Astrocyte of the cerebellum (primary cell): ENCODE results near the gene TMBIM1.

Source experiments
- DNase-seq: peaks from one replicate; pipeline ENCODE4 v3.0.0-alpha.2; 2011; ENCODE audit warnings: low read depth
- H3K4me3 ChIP-seq: 2 replicates; pipeline ENCODE4 v1.5.1; 2011; ENCODE audit warnings: mild to moderate bottlenecking, low read depth, low read length, moderate library complexity
- CTCF ChIP-seq: IDR thresholded peaks from 2 replicates; pipeline ENCODE4 v1.5.1; 2012; ENCODE audit warnings: low read length, low read depth, moderate library complexity, mild to moderate bottlenecking; ENCODE audit errors: missing control alignments
- in situ Hi-C: cut with HindIII; loops from 2 replicates; pipeline ENCODE4 v1.10.0; 2017; ENCODE audit warnings: low sequenced_read_pairs

TMBIM1 gene

DNA sequence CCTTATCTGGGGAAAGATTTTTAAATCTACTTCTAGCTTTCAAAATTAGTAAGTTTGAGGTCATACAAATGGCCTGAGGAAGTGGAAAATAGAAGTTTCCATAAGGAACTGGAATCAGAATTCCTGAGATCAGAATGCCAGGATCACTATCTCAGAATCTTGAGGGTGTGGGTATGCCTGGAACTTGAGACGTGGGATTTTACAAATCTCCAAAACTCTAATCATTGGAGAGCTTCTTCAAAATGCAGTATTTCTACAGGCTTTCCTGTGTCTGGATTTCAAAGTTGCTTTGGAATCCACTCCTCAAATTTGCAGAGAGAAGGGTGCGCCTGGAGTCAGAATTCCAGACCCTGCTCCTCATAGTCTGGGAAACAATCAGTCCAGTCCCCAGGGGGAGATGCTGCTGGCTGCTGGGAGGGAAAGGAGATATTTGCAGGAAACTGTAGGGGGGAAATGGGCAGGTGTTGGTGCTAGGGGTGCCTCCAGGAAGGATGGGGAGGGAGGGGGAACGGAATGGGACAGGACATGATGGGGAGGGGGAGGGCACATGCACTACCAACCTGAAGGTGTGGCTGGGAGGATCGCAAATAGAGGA, 33.4 kb upstream of the TMBIM1 start:
- TF ChIP-seq CTCF, result no peak
- in situ Hi-C loops, result no loop called here
- no peak overlapping the region for H3K4me3 ChIP-seq
- no peak for DNase-seq

DNA sequence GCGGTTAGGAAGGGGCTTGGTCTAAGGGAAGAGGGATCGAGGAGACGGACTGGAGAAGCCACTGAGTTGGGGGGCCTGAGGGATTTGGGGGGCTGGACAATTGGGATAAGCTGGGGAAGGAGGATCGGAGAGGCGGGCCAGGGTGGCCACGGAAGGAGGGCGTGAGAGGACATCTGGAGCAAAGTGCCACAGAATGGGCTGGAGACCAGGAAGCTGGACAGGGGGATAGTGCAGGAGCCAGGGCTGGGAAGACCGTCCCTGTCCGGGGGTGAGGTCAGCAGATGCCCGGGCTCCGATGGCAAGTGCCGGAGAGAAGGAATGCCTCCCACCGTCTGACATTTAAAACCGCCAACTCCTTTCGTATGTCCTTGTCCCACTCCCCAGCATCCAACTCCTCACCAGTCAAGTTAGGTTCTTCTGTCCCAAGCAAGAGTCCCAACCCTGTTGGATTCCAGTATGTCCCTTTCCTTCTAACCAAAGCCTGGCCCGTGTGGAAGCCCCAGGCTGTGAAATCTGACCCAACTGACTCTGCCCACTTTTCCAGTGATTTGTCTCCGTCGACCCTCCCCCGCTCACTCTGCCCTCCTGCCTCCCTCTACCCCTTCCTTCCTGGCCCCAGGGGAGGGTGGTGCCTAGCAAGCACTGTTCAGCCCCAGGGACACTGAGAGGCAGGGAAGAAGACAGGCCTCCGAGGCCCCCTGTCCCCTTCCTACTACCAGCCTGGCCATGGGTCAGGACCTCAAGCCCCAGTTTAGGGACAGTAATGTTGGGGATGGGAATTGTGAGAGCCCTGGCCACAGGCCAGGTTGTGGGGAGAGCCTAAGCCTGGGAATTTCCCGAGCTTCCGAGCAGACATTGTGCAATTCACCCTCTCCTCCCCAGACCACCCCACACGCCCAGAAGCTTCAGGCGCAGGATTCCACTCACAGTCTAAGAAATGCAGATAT, 31.5 kb upstream of the TMBIM1 start:
- in situ Hi-C loops, result no loop called here
- peak overlapping the region; percentile 53 for H3K4me3 ChIP-seq
- no peak for DNase-seq
- no peak for TF ChIP-seq CTCF

- in situ Hi-C loops, result no loop called here
- peak; percentile 36 for DNase-seq
- peak overlapping the region; percentile 53 for H3K4me3 ChIP-seq
- TF ChIP-seq CTCF, result no peak
Observed at GRCh38 chr2:218322768-218323525, 30.6 kb upstream of the TMBIM1 start.

DNA sequence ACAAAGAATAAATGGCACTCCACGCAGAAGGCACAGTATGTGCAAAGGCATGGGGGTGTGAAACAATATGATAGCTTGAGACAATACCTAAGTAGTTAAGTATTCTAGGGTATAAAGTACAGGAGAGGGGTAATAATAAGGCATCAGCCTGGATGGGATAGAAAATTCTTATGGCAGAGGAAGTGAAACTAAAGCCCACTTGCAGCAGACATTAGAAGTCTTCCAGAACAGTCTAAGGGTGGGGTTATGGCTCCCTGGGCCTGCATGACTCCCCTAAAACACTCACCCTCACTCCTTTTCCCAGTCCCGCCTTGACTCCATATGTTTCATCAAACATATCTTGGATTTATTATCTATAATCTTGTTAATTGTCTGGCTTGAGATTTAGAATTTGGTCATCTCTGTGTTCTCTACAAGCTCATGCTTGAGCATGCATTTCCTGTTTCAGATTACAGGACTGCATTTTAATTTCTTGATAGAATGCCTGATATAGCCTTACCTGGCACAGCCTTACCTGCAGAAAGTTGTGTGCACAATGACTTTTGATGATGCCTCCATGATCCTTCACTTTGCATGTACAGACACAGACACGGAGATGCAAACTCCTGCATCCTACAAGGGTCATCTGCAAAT, 28.5 kb upstream of the TMBIM1 start:
- TF ChIP-seq CTCF, result no peak
- H3K4me3 ChIP-seq, result no peak overlapping the region
- in situ Hi-C loops, result no loop called here
- no peak for DNase-seq

GRCh38 chr2:218319813-218320365, 27.6 kb upstream of the TMBIM1 start:
- in situ Hi-C loops, result no loop called here
- H3K4me3 ChIP-seq, result no peak overlapping the region
- TF ChIP-seq CTCF, result no peak
- no peak for DNase-seq

GRCh38 chr2:218318241-218318640, 25.9 kb upstream of the TMBIM1 start:
- no peak for DNase-seq
- no peak for TF ChIP-seq CTCF
- in situ Hi-C loops, result no loop called here
- no peak overlapping the region for H3K4me3 ChIP-seq
